HG03354 (cell line): ENCODE data around the gene CCKAR.

Experiments
- ATAC-seq: cut with Tn5 transposase; IDR thresholded peaks from one replicate; pipeline ENCODE4 v1.9.1; 2021; ENCODE audit warnings: mild to moderate bottlenecking; ENCODE audit not compliant: unreplicated experiment, poor library complexity, severe bottlenecking

The CCKAR gene

GRCh38 chr4:26491449-26492170 lies 1.3 kb upstream of the CCKAR start:
- ATAC-seq, result no peak

- ATAC-seq, result no peak
These were observed 638 bp upstream of the CCKAR start for GRCh38 chr4:26490960-26491284.

DNA sequence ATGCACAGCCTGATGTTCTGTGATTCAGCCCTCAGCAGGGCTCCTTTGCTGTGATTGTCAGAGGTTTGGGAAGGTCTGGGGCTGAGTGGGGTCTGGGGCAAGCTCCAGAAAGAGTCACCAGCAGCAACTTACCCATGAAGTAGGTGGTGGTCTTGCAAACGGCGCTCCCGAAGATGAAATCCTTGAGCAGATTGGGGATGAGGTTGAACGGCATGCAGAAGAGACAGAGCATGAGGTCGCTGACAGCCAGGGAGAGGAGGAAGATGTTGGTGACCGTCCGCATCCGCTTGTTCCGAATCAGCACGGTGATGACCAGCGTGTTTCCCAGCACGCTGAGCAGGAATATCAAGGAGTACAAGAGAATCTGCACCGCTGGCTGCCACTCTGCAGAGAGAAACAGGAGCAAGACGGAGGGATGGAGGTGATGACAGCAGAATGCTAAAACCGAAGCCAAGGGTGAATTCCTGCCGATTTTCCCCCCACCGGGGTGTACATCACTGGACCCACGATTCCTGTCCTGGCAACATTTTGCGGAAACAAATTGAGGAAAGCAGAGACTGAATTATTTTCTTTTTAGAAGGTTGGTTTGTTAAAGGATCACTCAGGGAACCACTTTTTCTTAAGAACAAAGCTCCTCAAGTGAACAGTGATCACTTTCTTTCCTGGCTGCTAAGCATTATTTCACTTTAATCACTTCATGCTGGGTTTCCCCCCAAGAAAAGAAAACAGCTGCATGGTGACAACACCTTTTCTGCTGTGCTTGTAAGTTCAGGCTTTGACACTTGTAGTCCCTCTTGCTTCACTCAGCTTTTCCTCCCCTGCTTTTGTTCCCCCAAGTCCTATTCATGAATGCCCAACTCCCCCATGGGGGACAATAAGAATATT lies 941 bp downstream of the CCKAR start:
- ATAC-seq, result no peak

DNA sequence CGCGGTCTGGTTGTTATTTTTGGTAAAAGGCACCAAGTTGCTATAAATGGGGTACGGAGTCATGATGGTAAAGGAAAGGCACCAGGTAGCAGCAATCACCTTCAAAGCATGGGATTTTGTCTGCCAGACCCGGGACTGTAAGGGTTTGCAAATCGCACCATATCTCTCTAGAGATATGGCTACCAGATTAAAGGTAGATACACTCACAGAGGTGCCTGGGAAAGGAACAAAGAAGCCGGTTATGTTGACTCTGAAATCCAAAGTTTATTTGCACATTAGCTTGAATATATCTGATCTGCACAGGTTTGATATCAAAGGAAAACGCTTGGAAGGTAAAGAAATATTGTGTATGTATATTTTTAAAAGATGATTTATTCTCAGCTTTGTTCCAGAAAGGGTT lies 4.6 kb downstream of the CCKAR start:
- no peak for ATAC-seq

- ATAC-seq, result no peak
These were observed 5.8 kb downstream of the CCKAR start for GRCh38 chr4:26484516-26484915.

DNA sequence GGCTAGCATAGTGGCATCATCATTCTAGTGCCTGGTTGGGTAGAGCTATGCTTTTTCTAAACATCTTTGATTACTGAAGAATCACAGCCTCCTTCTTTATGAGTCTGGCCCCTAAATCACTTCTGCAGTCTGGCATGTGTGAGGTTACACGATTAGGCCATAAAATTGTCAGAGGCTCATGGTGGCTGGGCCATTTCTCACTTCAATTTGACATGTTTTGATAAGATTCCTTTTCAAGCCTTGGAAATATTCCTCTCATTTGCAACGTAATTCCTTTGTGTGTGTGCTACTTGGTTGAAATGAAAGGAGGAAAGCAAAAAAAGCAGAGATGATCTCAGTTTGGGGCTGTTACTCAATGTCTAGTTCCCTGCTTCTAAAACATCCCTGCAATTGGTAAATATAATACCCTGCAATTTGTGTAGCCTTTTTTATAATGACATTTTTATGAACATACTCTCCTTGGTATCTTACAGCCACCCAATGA lies 6.2 kb downstream of the CCKAR start:
- no peak for ATAC-seq

DNA sequence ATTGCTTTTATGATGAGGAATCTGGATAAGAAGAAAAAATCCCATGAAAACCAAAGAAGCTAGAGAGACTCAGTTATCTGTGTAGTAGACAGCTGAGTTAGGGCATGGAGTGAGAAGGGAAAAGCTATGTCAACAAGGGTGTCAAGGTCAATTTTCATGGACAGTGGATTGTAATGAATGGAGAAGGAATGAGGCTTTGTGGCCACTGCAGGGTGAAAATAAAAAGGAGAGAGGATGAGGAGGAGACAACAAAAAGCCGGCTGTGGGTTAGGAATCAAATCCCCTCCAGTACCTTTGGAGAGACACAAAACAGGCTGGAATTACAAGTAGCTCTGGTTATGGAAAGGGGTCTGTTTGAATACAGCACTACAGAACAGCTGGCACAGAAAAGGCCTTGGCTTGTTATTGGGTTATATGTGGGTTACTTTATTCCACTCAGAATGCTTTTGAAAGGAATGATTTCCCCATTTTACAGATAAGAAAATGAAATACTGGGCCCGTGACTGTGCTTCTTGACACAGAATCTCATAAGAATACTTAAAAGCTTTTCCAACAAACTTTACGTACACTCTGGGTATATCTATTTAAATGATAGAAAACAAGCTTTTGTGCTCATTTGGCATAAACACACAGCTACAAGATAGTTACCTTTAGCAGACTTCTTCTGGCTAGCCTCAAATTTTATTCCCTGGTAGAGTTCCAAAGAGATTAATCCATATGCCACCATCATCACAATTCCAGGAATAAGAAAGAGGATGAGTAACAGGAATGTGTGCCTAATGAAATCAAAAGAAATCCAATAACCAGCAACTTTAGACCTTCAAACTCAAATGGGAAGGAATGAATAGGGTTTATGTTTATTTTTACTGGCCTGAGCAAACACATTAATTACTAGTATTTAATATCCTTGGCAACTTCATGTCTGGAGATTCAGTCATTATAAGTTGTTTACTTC lies 7.5 kb downstream of the CCKAR start:
- no peak for ATAC-seq

DNA sequence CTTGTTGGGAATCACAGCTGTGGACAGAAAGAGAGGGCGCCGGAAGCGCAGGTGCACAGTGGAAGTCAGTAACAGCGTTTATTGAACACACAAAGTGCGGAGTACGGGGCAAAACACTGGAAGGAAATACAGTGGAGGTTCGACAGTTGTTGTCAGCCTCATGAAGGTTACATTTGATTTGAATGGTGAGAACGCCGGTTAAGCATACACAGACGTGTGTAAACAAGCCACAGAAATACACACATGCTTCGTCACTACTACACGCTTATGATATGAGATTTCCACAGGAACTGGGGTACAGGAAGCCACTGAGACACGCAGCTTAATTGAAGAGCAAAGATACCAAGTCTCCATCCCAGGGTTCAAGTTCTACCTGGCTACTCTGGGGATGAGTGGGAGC lies 12.0 kb downstream of the CCKAR start:
- ATAC-seq, result no peak

DNA sequence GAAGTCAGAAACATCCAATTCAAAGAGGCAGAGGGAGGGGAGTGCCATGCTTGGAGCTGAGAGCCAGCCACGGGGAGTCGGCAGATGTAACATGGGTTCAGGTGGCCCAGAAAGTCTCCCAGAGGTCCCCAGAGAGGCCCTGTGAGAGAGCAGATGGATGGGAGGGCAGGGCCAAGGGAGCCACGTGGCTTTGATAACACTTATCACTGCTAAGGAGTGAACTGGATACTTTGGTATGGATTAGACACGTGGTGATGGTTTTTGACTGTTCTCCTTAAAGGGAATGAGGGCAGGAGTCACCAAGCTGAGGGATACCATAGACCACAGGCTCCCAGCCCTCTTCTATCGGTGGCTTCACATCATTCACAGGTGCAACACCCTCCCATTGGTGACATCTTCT lies 13.7 kb downstream of the CCKAR start:
- ATAC-seq, result no peak

GRCh38 chr4:26475716-26476115 lies 14.6 kb downstream of the CCKAR start:
- ATAC-seq, result no peak

DNA sequence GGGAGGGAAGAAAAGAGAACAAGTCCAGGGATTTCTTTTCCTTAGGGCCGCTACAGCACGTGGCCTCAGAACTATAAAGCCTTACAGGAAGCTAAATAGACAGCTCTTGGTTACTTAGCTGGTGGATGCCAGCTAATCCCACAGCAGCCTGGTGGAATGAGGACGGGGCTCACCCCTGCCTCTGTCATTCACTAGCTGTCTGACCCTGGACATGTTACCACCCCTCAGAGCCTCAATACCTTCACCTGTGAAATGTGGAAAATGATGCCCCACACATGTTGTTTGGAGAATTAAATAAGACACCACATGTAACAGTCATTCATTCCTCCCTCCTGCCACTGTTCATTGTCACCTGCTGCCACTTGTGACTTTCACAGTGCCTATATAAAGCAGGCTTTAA lies 15.7 kb downstream of the CCKAR start:
- no peak for ATAC-seq

DNA sequence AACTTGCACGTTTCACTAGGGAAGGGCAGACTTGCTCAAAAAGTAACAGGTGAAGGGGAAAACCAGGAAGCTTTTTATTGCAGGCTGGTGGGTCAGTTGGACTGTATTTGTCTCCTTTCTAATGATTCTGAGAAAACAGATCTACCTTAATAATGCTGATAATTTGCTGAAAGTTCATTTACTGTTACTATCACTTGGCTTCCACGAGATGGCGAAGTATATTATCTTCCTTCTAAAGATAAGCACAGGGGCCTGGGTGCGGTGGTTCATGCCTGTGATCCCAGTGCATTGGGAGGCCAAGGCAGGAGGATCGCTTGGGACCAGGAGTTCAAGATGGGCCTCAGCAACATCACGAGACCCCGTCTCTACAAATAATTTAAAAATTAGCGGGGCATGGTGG lies 16.4 kb downstream of the CCKAR start:
- ATAC-seq, result no peak

- ATAC-seq, result no peak
These were observed 18.4 kb downstream of the CCKAR start for GRCh38 chr4:26471890-26472289.

DNA sequence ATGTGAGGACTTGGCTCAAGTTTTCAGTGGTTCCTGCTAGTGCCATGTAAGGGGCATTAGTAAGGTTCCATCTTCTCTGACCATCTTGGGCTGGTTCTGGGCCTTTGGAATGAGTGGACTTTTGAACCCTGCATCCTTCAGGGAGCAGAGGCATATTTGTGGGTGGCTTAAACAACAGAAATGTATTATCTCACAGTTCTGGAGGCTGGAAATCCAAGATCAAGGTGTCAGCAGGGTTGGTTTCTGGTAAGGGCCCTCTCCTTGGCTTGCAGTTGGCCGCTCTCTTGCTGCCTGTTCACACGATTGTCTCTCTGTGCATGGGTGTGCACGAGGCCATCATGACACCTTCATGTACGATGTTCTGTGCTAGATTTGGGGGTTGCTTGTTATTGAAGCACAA lies 21.3 kb downstream of the CCKAR start:
- ATAC-seq, result no peak

- no peak for ATAC-seq
These were observed 21.9 kb downstream of the CCKAR start for GRCh38 chr4:26468283-26468949.

DNA sequence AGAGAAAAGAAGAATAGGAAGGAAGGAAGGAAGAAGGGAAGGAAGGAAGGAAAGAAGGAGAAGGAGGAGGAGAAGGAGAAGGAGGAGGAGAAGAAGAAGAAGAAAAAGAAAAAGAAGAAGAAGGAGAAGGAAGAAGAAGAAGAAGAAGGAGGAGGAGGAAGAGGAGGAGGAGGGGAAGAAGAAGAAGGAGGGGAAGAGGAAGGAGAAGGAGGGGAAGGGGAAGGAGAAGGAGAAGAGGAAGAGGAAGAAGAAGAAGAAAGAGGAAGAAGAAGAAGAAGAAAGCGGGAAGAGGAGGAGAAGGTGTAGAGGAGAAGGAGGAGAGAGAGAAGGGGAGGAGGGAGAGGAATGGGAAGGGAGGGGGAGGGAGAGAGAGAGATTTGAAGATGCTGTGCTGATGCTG lies 22.6 kb downstream of the CCKAR start:
- ATAC-seq, result no peak

DNA sequence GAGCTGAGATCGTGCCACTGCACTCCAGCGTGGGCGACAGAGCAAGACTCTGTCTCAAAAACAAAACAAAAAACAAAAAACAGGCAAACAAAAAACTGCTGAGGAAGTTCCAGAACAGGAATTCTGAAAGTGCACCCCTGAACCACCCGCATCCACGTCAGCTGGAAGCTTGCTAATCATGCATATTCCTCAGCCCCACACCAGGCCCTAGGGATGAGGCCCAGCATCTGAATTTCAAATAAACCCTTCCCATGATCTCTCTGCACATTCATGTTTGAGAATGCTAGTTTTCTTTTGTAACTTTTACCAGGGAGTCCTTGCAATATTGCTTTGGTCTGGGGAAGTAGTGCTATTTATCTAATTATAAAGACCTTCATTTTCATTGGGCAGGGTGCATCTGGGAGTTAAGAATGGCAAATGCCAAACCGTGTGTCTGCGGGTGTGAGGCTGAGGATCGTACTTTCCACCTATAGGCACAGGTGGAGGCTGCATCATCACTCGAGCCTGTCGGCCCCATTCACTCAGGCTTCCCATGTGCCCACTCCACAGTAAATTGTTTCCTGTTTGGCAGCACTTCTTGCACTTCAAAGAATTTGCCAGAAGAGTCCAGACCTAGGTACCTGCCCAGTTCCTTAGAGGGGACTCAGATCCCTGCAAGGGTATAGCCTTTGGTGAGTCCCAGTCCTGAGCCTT lies 23.6 kb downstream of the CCKAR start:
- no peak for ATAC-seq

DNA sequence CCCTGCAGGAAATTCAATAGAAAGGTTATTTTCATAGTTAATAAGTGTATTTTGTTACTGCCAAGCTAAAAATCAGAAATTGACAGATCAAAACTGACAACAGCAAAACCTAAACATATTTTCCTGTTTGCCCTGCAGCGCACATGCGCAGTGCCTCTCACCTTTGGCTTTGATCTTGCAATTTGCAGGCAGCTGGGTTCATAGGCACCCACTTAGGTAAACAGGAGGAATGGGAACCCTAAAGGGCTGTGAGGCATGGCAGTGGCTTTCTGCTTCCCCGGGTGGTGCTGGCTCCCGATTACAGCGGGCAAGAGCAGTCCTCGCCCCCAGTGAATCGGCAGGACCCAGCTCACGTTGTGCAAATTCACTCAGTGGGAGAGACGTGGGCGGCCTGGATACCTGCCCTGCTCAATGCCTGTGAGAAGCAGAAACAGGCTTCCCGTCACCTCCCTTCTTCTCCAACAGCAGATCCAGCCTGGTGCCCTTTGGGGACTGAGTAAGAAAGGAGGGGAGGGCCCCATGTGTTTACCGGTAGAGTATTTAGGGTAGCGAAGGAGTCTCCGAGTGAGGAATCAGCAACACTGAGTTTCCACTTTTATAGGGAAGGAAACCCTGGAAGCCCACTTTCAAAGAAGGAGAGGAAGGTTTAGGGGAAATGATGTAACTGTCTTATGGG lies 25.7 kb downstream of the CCKAR start:
- no peak for ATAC-seq

- no peak for ATAC-seq
These were observed 26.9 kb downstream of the CCKAR start for GRCh38 chr4:26463386-26463785.
